Stimulated activated CD4-positive, alpha-beta T cell treated with anti-CD3 and anti-CD28 coated beads, Interleukin-12 subunit alpha, Interleukin-12 subunit beta, amount 100 ng/mL, for 4 hours (primary cell): ENCODE measurements around the gene HOXB13.

Experiments
- DNase-seq: peaks from one replicate; pipeline ENCODE4 v3.0.0-alpha.2; 2020

Gene HOXB13

GRCh38 chr17:48704361-48705248 lies 23.9 kb downstream of the HOXB13 start:
- no peak for DNase-seq

- no peak for DNase-seq
Observed at GRCh38 chr17:48701864-48702532, 26.6 kb downstream of the HOXB13 start.

- no peak for DNase-seq
Observed at GRCh38 chr17:48693178-48693577, 35.4 kb downstream of the HOXB13 start.

DNA sequence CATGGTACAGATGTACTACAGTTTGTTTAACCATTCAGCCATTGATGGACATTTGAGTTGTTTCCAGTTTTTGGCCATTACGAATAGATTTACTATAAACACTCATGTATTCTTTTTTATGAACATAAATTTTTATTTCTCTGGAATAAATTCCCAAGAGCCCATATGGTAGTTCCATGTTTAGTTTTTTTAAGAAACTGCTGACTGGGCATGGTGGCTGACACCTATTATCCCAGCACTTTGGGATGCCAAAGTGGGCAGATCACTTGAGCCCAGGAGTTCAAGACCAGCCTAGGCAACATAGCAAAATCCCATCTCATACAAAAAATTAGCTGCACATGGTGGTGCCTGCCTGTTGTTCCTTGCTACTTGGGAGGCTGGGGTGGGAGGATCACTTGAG lies 36.5 kb downstream of the HOXB13 start:
- no peak for DNase-seq

DNA sequence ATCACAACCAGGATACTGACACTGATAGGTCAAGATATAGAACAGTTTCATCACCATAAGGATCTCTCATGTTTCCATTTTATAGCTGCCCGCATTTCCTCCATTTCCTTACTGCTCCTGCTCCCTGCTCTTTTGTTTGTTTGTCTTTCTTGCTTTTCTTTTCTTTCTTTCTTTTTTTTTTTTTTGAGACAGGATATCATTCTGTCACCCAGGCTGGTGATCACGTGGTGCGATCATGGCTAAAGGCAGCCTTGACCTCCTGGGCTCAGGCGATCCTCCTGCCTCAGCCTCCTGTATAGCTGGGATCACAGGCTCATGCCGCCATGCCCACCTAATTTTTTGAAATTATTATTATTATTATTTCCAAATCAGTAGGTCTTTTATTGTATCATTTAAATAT lies 37.9 kb downstream of the HOXB13 start:
- no peak for DNase-seq

DNA sequence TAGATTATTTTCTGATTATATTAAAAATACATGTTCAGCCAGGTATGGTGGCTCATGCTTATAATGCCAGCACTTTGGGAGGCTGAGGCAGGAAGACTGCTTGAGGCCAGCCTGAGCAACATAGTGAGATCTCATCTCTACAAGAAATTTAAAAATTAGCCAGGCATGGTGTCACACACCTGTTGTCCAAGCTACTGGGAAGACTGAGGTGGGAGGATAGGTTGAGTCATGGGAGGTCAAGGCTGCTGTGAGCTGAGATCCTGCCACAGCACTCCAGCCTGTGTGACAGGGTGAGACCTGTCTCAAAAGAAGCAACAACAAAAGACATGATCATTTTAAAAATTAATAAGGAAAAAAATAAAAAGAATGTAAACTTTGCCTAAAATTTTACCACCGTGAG lies 46.9 kb downstream of the HOXB13 start:
- DNase-seq, result no peak

DNA sequence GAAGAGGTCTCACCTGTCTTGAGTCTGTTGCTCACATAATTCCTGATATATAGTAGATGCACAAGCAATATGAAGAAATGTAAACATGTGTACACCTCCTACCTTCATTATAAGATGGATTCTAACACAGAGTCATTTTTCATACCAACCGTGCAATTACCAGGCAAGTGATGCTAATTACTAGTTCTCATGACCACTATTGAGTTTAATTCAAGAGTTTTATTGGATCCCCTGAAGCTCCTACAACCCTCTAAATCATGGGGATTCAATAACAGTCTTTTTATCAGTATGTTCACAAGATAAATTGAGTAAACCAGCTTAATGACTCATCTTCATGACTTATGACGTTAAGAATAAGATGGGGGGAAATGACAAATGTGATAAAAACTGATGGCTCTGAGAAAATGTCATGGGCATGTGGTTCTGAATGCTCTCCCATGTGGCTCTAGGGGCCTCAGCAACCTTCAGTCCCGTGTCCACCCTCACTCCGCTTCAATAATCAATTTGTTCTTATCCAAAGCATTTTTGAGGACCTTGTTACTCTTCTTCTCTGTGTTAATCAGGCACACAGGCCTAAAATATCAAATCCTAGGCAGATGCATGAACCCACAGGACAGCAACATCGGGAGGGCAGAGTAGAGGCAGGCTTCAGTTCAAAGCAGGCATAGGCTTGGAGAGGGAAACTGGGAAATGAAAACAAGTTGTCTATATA lies 49.0 kb downstream of the HOXB13 start:
- DNase-seq, result no peak

GRCh38 chr17:48678141-48678971 lies 50.2 kb downstream of the HOXB13 start:
- DNase-seq, result peak; percentile 71

DNA sequence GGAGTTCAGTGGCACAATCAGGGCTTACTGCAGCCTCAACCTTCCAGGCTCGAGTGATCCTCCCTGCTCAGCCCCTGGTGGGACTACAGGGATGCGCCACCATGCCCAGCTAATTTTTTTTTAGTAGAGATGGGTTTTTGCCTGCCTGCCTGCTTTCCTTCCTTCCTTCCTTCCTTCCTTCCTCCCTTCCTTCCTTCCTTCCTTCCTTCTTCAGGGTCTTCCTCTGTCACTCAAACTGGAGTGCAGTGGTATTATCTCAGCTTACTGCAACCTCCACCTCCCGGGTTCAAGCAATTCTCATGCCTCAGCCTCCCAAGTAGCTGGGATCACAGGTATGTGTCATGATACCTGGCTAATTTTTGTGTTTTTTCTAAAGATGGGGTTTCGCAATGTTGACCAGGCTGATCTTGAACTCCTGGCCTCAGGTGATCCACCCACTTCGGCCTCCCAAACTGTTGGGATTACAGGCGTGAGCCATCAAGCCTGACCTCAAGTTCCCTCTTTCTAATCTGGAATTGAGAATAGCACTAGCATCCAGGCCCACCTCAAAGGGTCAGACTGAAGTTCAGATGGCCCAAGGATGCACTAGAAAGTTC lies 51.5 kb downstream of the HOXB13 start:
- no peak for DNase-seq
